DND-41 (cell line): ENCODE data around the gene KSR1.

Source experiments
- ATAC-seq: fragments of 200-7000 bp; cut with Tn5 transposase; 3 replicates; pipeline ENCODE4 v1.9.1; 2021; ENCODE audit warnings: low read depth; ENCODE audit not compliant: insufficient read depth
- DNase-seq: peaks from one replicate; pipeline ENCODE4 v3.0.0-alpha.2; 2020
- H2AFZ ChIP-seq: 2 replicates; pipeline ENCODE4 v1.6.0; 2012; ENCODE audit warnings: low read depth, low read length
- H3K27ac ChIP-seq: 2 replicates; pipeline ENCODE4 v1.5.1; 2012; ENCODE audit warnings: low read length, inconsistent platforms
- H3K27me3 ChIP-seq: fragments of 200-600 bp; sonication (generic); 2 replicates; pipeline ENCODE4 v1.6.0; 2012; ENCODE audit warnings: low read length, mild to moderate bottlenecking, inconsistent platforms; ENCODE audit not compliant: insufficient read depth, poor library complexity
- H3K36me3 ChIP-seq: 2 replicates; pipeline ENCODE4 v1.5.1; 2012; ENCODE audit warnings: low read length, inconsistent platforms; ENCODE audit not compliant: insufficient read depth
- H3K4me1 ChIP-seq: 2 replicates; pipeline ENCODE4 v1.5.1; 2012; ENCODE audit warnings: mild to moderate bottlenecking, low read length; ENCODE audit not compliant: insufficient read depth
- H3K4me2 ChIP-seq: 2 replicates; pipeline ENCODE4 v1.6.0; 2012; ENCODE audit warnings: mild to moderate bottlenecking, moderate library complexity, low read length, inconsistent platforms; ENCODE audit not compliant: insufficient read depth
- H3K4me3 ChIP-seq, 2 experiments: fragments of 200-600 bp in 1 of 2; shearing (Covaris generic) in 1 of 2; 2 replicates each; pipeline ENCODE4 v1.5.1; 2012 to 2016; ENCODE audit warnings: inconsistent platforms in 2 of 2, low read length in 2 of 2, mild to moderate bottlenecking in 2 of 2, low read depth in 1 of 2, moderate library complexity in 1 of 2
- H3K79me2 ChIP-seq: 2 replicates; pipeline ENCODE4 v1.6.0; 2012; ENCODE audit warnings: low read length, inconsistent platforms; ENCODE audit not compliant: insufficient read depth
- H3K9ac ChIP-seq: 2 replicates; pipeline ENCODE4 v1.6.0; 2012; ENCODE audit warnings: low read depth, mild to moderate bottlenecking, inconsistent platforms, low read length, moderate library complexity
- H3K9me3 ChIP-seq: 2 replicates; pipeline ENCODE4 v1.5.1; 2012; ENCODE audit warnings: low read length, moderate library complexity, mild to moderate bottlenecking, inconsistent platforms; ENCODE audit not compliant: insufficient read depth, severe bottlenecking
- H4K20me1 ChIP-seq: 2 replicates; pipeline ENCODE4 v1.6.0; 2012; ENCODE audit warnings: low read length; ENCODE audit not compliant: insufficient read depth
- CTCF ChIP-seq: IDR thresholded peaks from 2 replicates; pipeline ENCODE4 v1.5.1; 2012; ENCODE audit warnings: borderline replicate concordance, low read length, moderate library complexity, mild to moderate bottlenecking; ENCODE audit not compliant: poor library complexity, severe bottlenecking; ENCODE audit errors: extremely low read depth
- EZH2 ChIP-seq: IDR thresholded peaks from 3 replicates; pipeline ENCODE4 v1.6.1; 2012; ENCODE audit warnings: borderline replicate concordance, low read depth, mild to moderate bottlenecking, moderate library complexity, low read length, inconsistent platforms; ENCODE audit not compliant: severe bottlenecking

KSR1 gene

GRCh38 chr17:27523712-27524111 is 67.5 kb downstream of the KSR1 start:
- H3K79me2 ChIP-seq = no peaks in the 10 kb centered on the region
- no peak overlapping the region for H3K4me3 ChIP-seq
- no peak overlapping the region for H2AFZ ChIP-seq
- ATAC-seq (no peak), DNase-seq (no peak)
- no peaks in the 10 kb centered on the region for H3K9me3 ChIP-seq
- H3K27ac ChIP-seq = no peak overlapping the region
- no peak overlapping the region for H3K4me2 ChIP-seq
- no peak for TF ChIP-seq EZH2
- TF ChIP-seq CTCF = no peak
- H3K27me3 ChIP-seq = peaks cover 3% of the 10 kb centered on the region
- peaks cover 13% of the 10 kb centered on the region for H4K20me1 ChIP-seq
- H3K4me1 ChIP-seq = peaks cover 11% of the 10 kb centered on the region
- no peak overlapping the region for H3K9ac ChIP-seq
- H3K36me3 ChIP-seq = no peaks in the 10 kb centered on the region

GRCh38 chr17:27524594-27524993 is 68.3 kb downstream of the KSR1 start:
- Histone ChIP-seq H2AFZ (no peak overlapping the region), H4K20me1 (peaks cover 13% of the 10 kb centered on the region), H3K79me2 (no peaks in the 10 kb centered on the region), H3K4me1 (peaks cover 19% of the 10 kb centered on the region), H3K36me3 (no peaks in the 10 kb centered on the region), H3K27me3 (peaks cover 3% of the 10 kb centered on the region), H3K4me2 (no peak overlapping the region), H3K9ac (no peak overlapping the region), H3K9me3 (no peaks in the 10 kb centered on the region), H3K27ac (no peak overlapping the region), H3K4me3 (no peak overlapping the region)
- DNase-seq (no peak), ATAC-seq (no peak)
- TF ChIP-seq CTCF (no peak), EZH2 (no peak)

GRCh38 chr17:27525316-27525715 is 69.1 kb downstream of the KSR1 start:
- H3K4me1 ChIP-seq = peaks cover 19% of the 10 kb centered on the region
- no peak overlapping the region for H3K27ac ChIP-seq
- ATAC-seq = no peak
- peaks cover 3% of the 10 kb centered on the region for H3K27me3 ChIP-seq
- no peaks in the 10 kb centered on the region for H3K36me3 ChIP-seq
- no peak overlapping the region for H3K4me3 ChIP-seq
- H2AFZ ChIP-seq = no peak overlapping the region
- H3K9ac ChIP-seq = no peak overlapping the region
- peaks cover 13% of the 10 kb centered on the region for H4K20me1 ChIP-seq
- no peak overlapping the region for H3K4me2 ChIP-seq
- H3K79me2 ChIP-seq = no peaks in the 10 kb centered on the region
- TF ChIP-seq EZH2 = no peak
- TF ChIP-seq CTCF = no peak
- DNase-seq = no peak
- no peaks in the 10 kb centered on the region for H3K9me3 ChIP-seq

GRCh38 chr17:27525836-27526603 is 69.8 kb downstream of the KSR1 start:
- H3K79me2 ChIP-seq = no peaks in the 10 kb centered on the region

More at GRCh38 chr17:27525836-27526603, 69.8 kb downstream of the KSR1 start:
- no peak overlapping the region for H2AFZ ChIP-seq
- DNase-seq (no peak), ATAC-seq (no peak)
- TF ChIP-seq CTCF (no peak), EZH2 (no peak)
- no peaks in the 10 kb centered on the region for H3K9me3 ChIP-seq
- no peak overlapping the region for H3K9ac ChIP-seq
- H3K4me3 ChIP-seq = no peak overlapping the region
- H4K20me1 ChIP-seq = peaks cover 13% of the 10 kb centered on the region
- no peaks in the 10 kb centered on the region for H3K36me3 ChIP-seq
- peaks cover 19% of the 10 kb centered on the region for H3K4me1 ChIP-seq
- H3K4me2 ChIP-seq = no peak overlapping the region
- peaks cover 3% of the 10 kb centered on the region for H3K27me3 ChIP-seq
- no peak overlapping the region for H3K27ac ChIP-seq
